ENCODE data around the gene TEX2. TPM values are rescaled to one million over a fixed set of nuclear protein-coding genes. Genes with fewer than 3 reads are reported as not detected.
"Not testable (repeated sequence)": the region's sequence is repeated elsewhere in the genome, so short reads cannot be mapped to it uniquely, and the experiment has no call there.

The TEX2 gene
- total RNA-seq, 2 donors from 2014 or later, result 24.6 to 27.4 TPM

GRCh38 chr17:64171041-64171440, 92.0 kb downstream of the TEX2 start:
- DNase-seq (ENCODE audit: low spot score), result no peak
- intact Hi-C loops (cut with DNase I), result no loop called here

GRCh38 chr17:64170286-64170685, 92.8 kb downstream of the TEX2 start:
- intact Hi-C loops (cut with DNase I), result no loop called here
- no peak for DNase-seq (ENCODE audit: low spot score)

- DNase-seq (ENCODE audit: low spot score); intact Hi-C loops (cut with DNase I): not testable (repeated sequence)
These were observed 95.4 kb downstream of the TEX2 start for GRCh38 chr17:64167666-64168065.

GRCh38 chr17:64166876-64167275, 96.2 kb downstream of the TEX2 start:
- intact Hi-C loops (cut with DNase I), result no loop called here
- no peak for DNase-seq (ENCODE audit: low spot score)

- no peak for DNase-seq (ENCODE audit: low spot score)
- intact Hi-C loops (cut with DNase I), result no loop called here
These were observed 97.7 kb downstream of the TEX2 start for GRCh38 chr17:64165347-64165746.

- intact Hi-C loops (cut with DNase I), result no loop called here
- no peak for DNase-seq (ENCODE audit: low spot score)
These were observed 98.3 kb downstream of the TEX2 start for GRCh38 chr17:64164596-64165285.

- intact Hi-C loops (cut with DNase I), result no loop called here
- DNase-seq (ENCODE audit: low spot score), result no peak
These were observed 99.6 kb downstream of the TEX2 start for GRCh38 chr17:64163468-64163867.

GRCh38 chr17:64162554-64162953, 100.5 kb downstream of the TEX2 start:
- intact Hi-C loops (cut with DNase I), result no loop called here
- DNase-seq (ENCODE audit: low spot score), result no peak

GRCh38 chr17:64161380-64162176, 101.5 kb downstream of the TEX2 start:
- intact Hi-C loops (cut with DNase I), result no loop called here

GRCh38 chr17:64160378-64160777, 102.7 kb downstream of the TEX2 start:
- intact Hi-C loops (cut with DNase I), result no loop called here
- DNase-seq (ENCODE audit: low spot score), result no peak

More at GRCh38 chr17:64161380-64162176, 101.5 kb downstream of the TEX2 start:
- no peak for DNase-seq (ENCODE audit: low spot score)

- no peak for DNase-seq (ENCODE audit: low spot score)
- intact Hi-C loops (cut with DNase I), result loop anchor here in 1 of 2 donors (10.0 kb wide), 1 partner anchor 116 kb away; no protein-coding TSS in a partner anchor
These were observed 104.0 kb downstream of the TEX2 start for GRCh38 chr17:64158831-64159590.

GRCh38 chr17:64158406-64158805, 104.7 kb downstream of the TEX2 start:
- no peak for DNase-seq (ENCODE audit: low spot score)
- intact Hi-C loops (cut with DNase I), result loop anchor here in 1 of 2 donors (10.0 kb wide), 1 partner anchor 116 kb away; no protein-coding TSS in a partner anchor

GRCh38 chr17:64157669-64158180, 105.3 kb downstream of the TEX2 start:
- DNase-seq (ENCODE audit: low spot score), result no peak
- intact Hi-C loops (cut with DNase I), result loop anchor here in 1 of 2 donors (10.0 kb wide), 1 partner anchor 117 kb away; no protein-coding TSS in a partner anchor

GRCh38 chr17:64156670-64157069, 106.4 kb downstream of the TEX2 start:
- DNase-seq (ENCODE audit: low spot score), result no peak
- intact Hi-C loops (cut with DNase I), result loop anchor here in 1 of 2 donors (10.0 kb wide), 1 partner anchor 118 kb away; no protein-coding TSS in a partner anchor

GRCh38 chr17:64155751-64156544, 107.1 kb downstream of the TEX2 start:
- intact Hi-C loops (cut with DNase I), result loop anchor here in 1 of 2 donors (10.0 kb wide), 1 partner anchor 119 kb away; no protein-coding TSS in a partner anchor
- DNase-seq (ENCODE audit: low spot score), result no peak

GRCh38 chr17:64155129-64155528, 107.9 kb downstream of the TEX2 start:
- intact Hi-C loops (cut with DNase I), result loop anchor here in 1 of 2 donors (10.0 kb wide), 1 partner anchor 120 kb away; no protein-coding TSS in a partner anchor
- DNase-seq (ENCODE audit: low spot score), result no peak

- intact Hi-C loops (cut with DNase I), result loop anchor here in 1 of 2 donors (10.0 kb wide), 1 partner anchor 120 kb away; no protein-coding TSS in a partner anchor
- no peak for DNase-seq (ENCODE audit: low spot score)
These were observed 108.3 kb downstream of the TEX2 start for GRCh38 chr17:64154717-64155116.

- intact Hi-C loops (cut with DNase I), result loop anchor here in 1 of 2 donors (10.0 kb wide), 1 partner anchor 120 kb away; no protein-coding TSS in a partner anchor
- DNase-seq (ENCODE audit: low spot score), result no peak
These were observed 108.8 kb downstream of the TEX2 start for GRCh38 chr17:64154313-64154695.

All from posterior vena cava (tissue), 2 donors.